Activated CD4-positive, CD25-positive, alpha-beta regulatory T cell treated with anti-CD3 and anti-CD28 coated beads, Interleukin-2, amount 50 U/mL, for 72 hours (primary cell): ENCODE results near the gene COL6A1.

ENCODE experiments used
- DNase-seq: peaks from one replicate; pipeline ENCODE4 v3.0.0; 2021

The COL6A1 gene

GRCh38 chr21:45981151-45982091 is at the start of gene COL6A1:
COL6A1 (plus strand) TSS chr21:45981770; CDS start chr21:45981851, 81 bp downstream.
- DNase-seq, result peak; percentile 41

DNA sequence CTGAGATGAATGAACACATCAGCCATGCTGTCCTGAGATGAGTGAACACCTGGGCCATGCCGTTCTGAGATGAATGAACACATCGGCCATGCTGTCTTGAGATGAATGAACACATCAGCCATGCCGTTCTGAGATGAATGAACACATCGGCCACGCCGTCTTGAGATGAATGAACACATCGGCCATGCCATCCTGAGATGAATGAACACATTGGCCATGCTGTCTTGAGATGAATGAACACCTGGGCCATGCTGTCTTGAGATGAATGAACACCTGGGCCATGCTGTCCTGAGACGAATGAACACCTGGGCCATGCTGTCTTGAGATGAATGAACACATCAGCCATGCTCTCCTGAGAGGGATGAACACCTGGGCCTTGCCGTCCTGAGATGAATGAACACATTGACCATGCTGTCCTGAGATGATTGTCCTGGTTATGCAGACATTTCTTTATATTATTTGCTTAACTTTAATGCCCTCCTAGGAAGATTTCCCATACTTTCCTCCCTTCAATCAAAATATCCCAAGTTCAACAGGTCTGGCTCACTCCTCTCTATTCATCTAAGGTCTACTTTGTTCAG is 48.6 kb upstream of the COL6A1 start:
- no peak for DNase-seq

- DNase-seq, result no peak
Measured at GRCh38 chr21:45934085-45934484, 47.5 kb upstream of the COL6A1 start.

GRCh38 chr21:45934554-45934953 is 47.0 kb upstream of the COL6A1 start:
- DNase-seq, result no peak

- no peak for DNase-seq
Measured at GRCh38 chr21:45935628-45936027, 45.9 kb upstream of the COL6A1 start.

- no peak for DNase-seq
Measured at GRCh38 chr21:45937721-45938452, 43.7 kb upstream of the COL6A1 start.

- DNase-seq, result no peak
Measured at GRCh38 chr21:45938453-45938755, 43.2 kb upstream of the COL6A1 start.

GRCh38 chr21:45938811-45939520 is 42.6 kb upstream of the COL6A1 start:
- no peak for DNase-seq

DNA sequence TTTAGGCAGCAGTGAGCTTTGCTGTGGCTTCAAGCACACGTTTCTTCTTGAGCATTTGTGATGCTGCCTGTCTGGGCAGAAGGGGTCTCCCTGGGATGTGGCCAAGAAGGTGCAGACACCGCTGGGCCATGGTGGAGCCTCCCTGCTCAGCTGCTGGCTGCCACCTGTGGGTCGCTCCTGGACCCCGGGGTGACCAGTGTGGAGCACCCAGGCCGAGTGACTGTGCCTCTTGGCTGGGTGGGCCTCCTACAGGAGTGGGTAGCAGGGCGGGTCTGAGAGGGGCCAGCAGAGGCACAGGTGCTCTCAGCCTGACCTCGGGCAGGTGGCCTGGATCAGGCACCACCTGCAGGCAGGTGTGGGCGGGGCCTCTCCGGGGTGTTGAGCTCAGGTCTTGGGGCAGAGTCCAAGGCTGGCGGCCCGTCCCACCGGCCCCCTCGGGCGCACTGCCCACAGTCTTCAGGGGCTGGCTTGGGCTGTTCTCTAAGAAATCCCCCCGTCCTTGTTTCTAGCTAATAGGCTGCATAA is 42.0 kb upstream of the COL6A1 start:
- no peak for DNase-seq

- no peak for DNase-seq
Measured at GRCh38 chr21:45940091-45940490, 41.5 kb upstream of the COL6A1 start.

- DNase-seq, result no peak
Measured at GRCh38 chr21:45940621-45941337, 40.8 kb upstream of the COL6A1 start.

GRCh38 chr21:45941338-45941710 is 40.2 kb upstream of the COL6A1 start:
- no peak for DNase-seq

DNA sequence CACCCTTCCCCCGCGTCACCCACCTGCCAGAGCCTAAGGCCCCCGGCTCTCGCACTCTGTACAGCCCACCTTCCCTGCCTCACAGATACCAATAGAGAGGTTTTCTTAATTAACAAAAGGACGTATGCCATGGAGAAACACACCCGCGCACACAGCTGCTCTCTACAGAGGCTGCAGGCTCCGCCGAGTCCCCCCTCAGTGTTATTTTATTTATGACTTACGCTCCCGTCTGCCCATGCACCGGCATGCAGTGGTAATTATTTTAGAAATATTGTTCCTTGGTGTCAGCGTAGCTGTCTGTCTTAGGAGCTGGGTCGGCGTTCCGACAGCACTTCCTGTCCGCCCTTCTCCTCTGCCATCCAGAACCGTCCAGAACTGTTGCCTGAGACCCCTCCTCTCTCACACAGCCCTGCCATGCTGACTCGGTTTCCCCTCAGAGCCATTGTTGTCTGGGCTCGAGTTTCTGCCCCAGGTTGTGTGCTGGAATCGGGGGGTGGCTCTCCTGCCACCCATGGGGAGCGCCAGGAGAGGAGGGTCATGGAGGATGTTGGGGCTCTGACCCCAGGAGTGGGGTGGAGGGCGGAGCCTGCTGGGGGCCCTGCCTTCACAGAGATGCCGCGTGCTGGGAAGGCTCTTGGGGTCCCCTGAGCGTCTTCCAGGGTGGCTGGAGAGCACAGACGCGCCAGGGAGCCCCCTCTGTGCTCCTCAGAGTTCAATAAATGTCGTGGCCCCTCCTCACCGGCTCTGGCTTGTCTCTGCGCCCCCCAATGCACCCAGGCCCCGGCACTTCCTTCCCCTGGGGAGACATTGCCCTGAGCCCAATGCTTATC is 39.6 kb upstream of the COL6A1 start:
- DNase-seq, result no peak

- no peak for DNase-seq
Measured at GRCh38 chr21:45942755-45943629, 38.6 kb upstream of the COL6A1 start.

- DNase-seq, result no peak
Measured at GRCh38 chr21:45943630-45944540, 37.7 kb upstream of the COL6A1 start.

GRCh38 chr21:45944601-45945000 is 37.0 kb upstream of the COL6A1 start:
- no peak for DNase-seq

- no peak for DNase-seq
Measured at GRCh38 chr21:45945066-45945867, 36.3 kb upstream of the COL6A1 start.

GRCh38 chr21:45945868-45946210 is 35.7 kb upstream of the COL6A1 start:
- no peak for DNase-seq
